ENCODE data around the gene SUV39H1. TPM values are rescaled to one million over a fixed set of nuclear protein-coding genes. Genes with fewer than 3 reads are reported as not detected.
"Not testable (repeated sequence)": the region's sequence is repeated elsewhere in the genome, so short reads cannot be mapped to it uniquely, and the experiment has no call there.

SUV39H1 gene
- total RNA-seq, 3 donors from 2014 or later (not counting 1 experiment from before 2014, with no cell fraction given), result 9.2 to 11.6 (median 11.0) TPM

DNA sequence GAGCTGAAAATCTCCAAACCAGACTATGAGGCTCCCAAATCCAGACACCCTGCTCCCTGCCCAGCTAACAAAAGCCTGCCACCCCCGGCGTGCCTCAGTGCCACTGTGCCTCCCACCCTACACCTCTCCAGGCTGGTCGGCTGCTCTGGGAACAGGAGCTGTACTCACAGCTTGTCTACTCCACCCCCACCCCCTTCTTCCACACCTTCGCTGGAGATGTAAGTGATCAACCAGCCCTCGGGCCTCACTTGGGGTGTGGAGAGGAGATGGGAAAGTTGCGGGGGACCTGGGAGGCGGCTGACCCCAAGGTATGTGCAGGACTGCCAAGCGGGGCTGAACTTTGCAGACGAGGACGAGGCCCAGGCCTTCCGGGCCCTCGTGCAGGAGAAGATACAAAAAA is 11.1 kb upstream of the SUV39H1 start:
- no peak for TF ChIP-seq CTCF (IDR thresholded peaks at IDR 0.05)
- 92% methylated on average over 11 of the region's 12 CpGs for WGBS (ENCODE audit: insufficient coverage)
- Mint-ChIP-seq H3K27me3 (ENCODE audit: low read depth in 2 of 2) (no peaks in the 10 kb centered on the region), H3K4me1 (peaks cover 21 to 47% of the 10 kb centered on the region in 2 donors), H3K9me3 (no peaks in the 10 kb centered on the region), H3K36me3 (no peaks in the 10 kb centered on the region), H3K4me3 (peak overlapping the region; percentile 92), H3K27ac (peak overlapping the region; percentile 88 to 93)
- intact Hi-C loops (cut with micrococcal nuclease), result no loop called here
- no peak for ATAC-seq
- no peaks in the 10 kb centered on the region for H3K27me3 ChIP-seq (ENCODE audit: control insufficient read depth, insufficient read depth, low read length)
- peaks cover 31% of the 10 kb centered on the region for H3K36me3 ChIP-seq (ENCODE audit: control insufficient read depth, insufficient read depth, low read length)
- peaks cover 43% of the 10 kb centered on the region for H3K4me1 ChIP-seq (ENCODE audit: control insufficient read depth, insufficient read depth, low read length)
- no peak for DNase-seq
- H3K9me3 ChIP-seq (ENCODE audit: control insufficient read depth, insufficient read depth, low read length), result no peaks in the 10 kb centered on the region
- no peak overlapping the region for H3K4me3 ChIP-seq (ENCODE audit: low read length)
- no peak overlapping the region for H3K27ac ChIP-seq (ENCODE audit: low read length)

GRCh38 chrX:48688531-48689150 is 7.9 kb upstream of the SUV39H1 start:
- no peak for DNase-seq
- H3K9me3 Mint-ChIP-seq, result no peaks in the 10 kb centered on the region
- Histone ChIP-seq H3K4me1 (ENCODE audit: control insufficient read depth, insufficient read depth, low read length) (peaks cover 26% of the 10 kb centered on the region), H3K36me3 (ENCODE audit: control insufficient read depth, insufficient read depth, low read length) (peaks cover 39% of the 10 kb centered on the region), H3K4me3 (ENCODE audit: low read length) (no peak overlapping the region), H3K9me3 (ENCODE audit: control insufficient read depth, insufficient read depth, low read length) (no peaks in the 10 kb centered on the region), H3K27ac (ENCODE audit: low read length) (no peak overlapping the region), H3K27me3 (ENCODE audit: control insufficient read depth, insufficient read depth, low read length) (no peaks in the 10 kb centered on the region)
- peaks cover 15 to 41% of the 10 kb centered on the region in 2 donors for H3K4me1 Mint-ChIP-seq
- no peak overlapping the region for H3K27ac Mint-ChIP-seq
- no peak for TF ChIP-seq CTCF (IDR thresholded peaks at IDR 0.05)
- intact Hi-C loops (cut with micrococcal nuclease), result no loop called here
- no peak overlapping the region for H3K4me3 Mint-ChIP-seq
- ATAC-seq, result no peak
- H3K36me3 Mint-ChIP-seq, result no peaks in the 10 kb centered on the region
- no peaks in the 10 kb centered on the region for H3K27me3 Mint-ChIP-seq (ENCODE audit: low read depth in 2 of 2)
- 98% methylated on average over 5 of the region's 19 CpGs for WGBS (ENCODE audit: insufficient coverage)

- Histone ChIP-seq H3K27ac (ENCODE audit: low read length) (no peak overlapping the region), H3K4me1 (ENCODE audit: control insufficient read depth, insufficient read depth, low read length) (peaks cover 22% of the 10 kb centered on the region), H3K9me3 (ENCODE audit: control insufficient read depth, insufficient read depth, low read length) (no peaks in the 10 kb centered on the region), H3K4me3 (ENCODE audit: low read length) (no peak overlapping the region), H3K27me3 (ENCODE audit: control insufficient read depth, insufficient read depth, low read length) (no peaks in the 10 kb centered on the region), H3K36me3 (ENCODE audit: control insufficient read depth, insufficient read depth, low read length) (peaks cover 39% of the 10 kb centered on the region)
- DNase-seq (no peak), ATAC-seq (no peak)
- TF ChIP-seq CTCF (IDR thresholded peaks at IDR 0.05), result no peak
- Mint-ChIP-seq H3K36me3 (no peaks in the 10 kb centered on the region), H3K4me1 (peaks cover 12 to 34% of the 10 kb centered on the region in 2 donors), H3K27ac (no peak overlapping the region), H3K9me3 (no peaks in the 10 kb centered on the region), H3K27me3 (ENCODE audit: low read depth in 2 of 2) (no peaks in the 10 kb centered on the region), H3K4me3 (no peak overlapping the region)
- WGBS (ENCODE audit: insufficient coverage), result 88% methylated on average over 10 of the region's 11 CpGs
- intact Hi-C loops (cut with micrococcal nuclease), result no loop called here
Observed at GRCh38 chrX:48689208-48689920, 7.2 kb upstream of the SUV39H1 start.

- H3K27me3 ChIP-seq (ENCODE audit: control insufficient read depth, insufficient read depth, low read length); DNase-seq; intact Hi-C loops (cut with micrococcal nuclease); ATAC-seq; H3K9me3 ChIP-seq (ENCODE audit: control insufficient read depth, insufficient read depth, low read length); H3K27me3 Mint-ChIP-seq (ENCODE audit: low read depth in 2 of 2); H3K4me3 ChIP-seq (ENCODE audit: low read length); H3K4me3 Mint-ChIP-seq; H3K36me3 Mint-ChIP-seq; H3K9me3 Mint-ChIP-seq; H3K27ac ChIP-seq (ENCODE audit: low read length): not testable (repeated sequence)
- WGBS (ENCODE audit: insufficient coverage), result 100% methylated on average over 1 of the region's 5 CpGs
- peaks cover 15% of the 10 kb centered on the region for H3K4me1 ChIP-seq (ENCODE audit: control insufficient read depth, insufficient read depth, low read length)
- Mint-ChIP-seq H3K4me1 (peaks cover 7 to 25% of the 10 kb centered on the region in 2 donors), H3K27ac (peak overlapping the region; percentile 35 to 66)
- H3K36me3 ChIP-seq (ENCODE audit: control insufficient read depth, insufficient read depth, low read length), result peaks cover 28% of the 10 kb centered on the region
Observed at GRCh38 chrX:48691746-48692145, 4.8 kb upstream of the SUV39H1 start.
